K562 (cell line): ENCODE results near the gene MATK. TPM values are rescaled to one million over a fixed set of nuclear protein-coding genes. Genes with fewer than 3 reads are reported as not detected.

Experiments
- ADNP ChIP-seq: fragments of 200-800 bp; sonication (Bioruptor generic); IDR thresholded peaks from 2 replicates; pipeline ENCODE4 v1.6.1; 2016; ENCODE audit warnings: missing genetic modification characterization, missing compliant biosample characterization
- ATF2 ChIP-seq: sonication (generic); formaldehyde crosslinking; IDR thresholded peaks from 2 replicates; pipeline ENCODE4 v1.8.1; 2022; ENCODE audit warnings: missing genetic modification reagents
- CBX3 ChIP-seq, 2 experiments: IDR thresholded peaks; 1 replicate in 1 of 2; 2 replicates in 1 of 2; pipeline ENCODE4 v1.6.1; 2012; ENCODE audit warnings: inconsistent platforms in 2 of 2, low read length in 2 of 2, borderline replicate concordance in 1 of 2, control low read depth in 1 of 2
- DPF2 ChIP-seq: fragments of 450-650 bp; IDR thresholded peaks from 2 replicates; pipeline ENCODE4 v1.6.1; 2016
- HMBOX1 ChIP-seq: sonication (generic); IDR thresholded peaks from 2 replicates; pipeline ENCODE4 v1.6.1; 2016
- JUND ChIP-seq, 2 experiments: IDR thresholded peaks; 2 replicates in 1 of 2; 3 replicates in 1 of 2; pipeline ENCODE4 v1.6.1; 2011; ENCODE audit warnings: borderline replicate concordance in 2 of 2, low read depth in 2 of 2, low read length in 2 of 2, improper control_type of control experiment in 1 of 2, missing biosample characterization in 1 of 2, missing genetic modification characterization in 1 of 2, missing genetic modification reagents in 1 of 2
- KAT2B ChIP-seq: IDR thresholded peaks from one replicate; pipeline ENCODE4 v1.6.1; 2012; ENCODE audit warnings: low read depth, mild to moderate bottlenecking, control low read depth, inconsistent platforms, low read length, moderate library complexity
- MXI1 ChIP-seq: IDR thresholded peaks from 2 replicates; pipeline ENCODE4 v1.6.1; 2011; ENCODE audit warnings: low read depth, mild to moderate bottlenecking, improper control_type of control experiment, low read length
- PHB2 ChIP-seq: fragments of 450-650 bp; IDR thresholded peaks from 2 replicates; pipeline ENCODE4 v1.6.1; 2017; ENCODE audit warnings: low read depth
- SAP30 ChIP-seq: fragments of 200-600 bp; sonication (generic); IDR thresholded peaks from 2 replicates; pipeline ENCODE4 v1.6.1; 2012; ENCODE audit warnings: borderline replicate concordance, low read depth, mild to moderate bottlenecking, moderate library complexity, low read length, control low read depth, inconsistent platforms; ENCODE audit not compliant: insufficient read depth, poor library complexity, severe bottlenecking
- ZBTB40 ChIP-seq, 2 experiments: fragments of 450-650 bp in 1 of 2; sonication (generic) in 1 of 2; formaldehyde crosslinking in 1 of 2; IDR thresholded peaks; 2 replicates each; pipeline versions ENCODE4 v1.7.1 to v1.9.0; 2016 to 2022; ENCODE audit warnings: inconsistent platforms in 1 of 2, mild to moderate bottlenecking in 1 of 2, missing genetic modification reagents in 1 of 2
- ZNF436 ChIP-seq: fragments of 250-450, 450-650 bp; sonication (Bioruptor Pico); formaldehyde crosslinking; IDR thresholded peaks from 2 replicates; pipeline ENCODE4 v1.7.0; 2020; ENCODE audit warnings: mild to moderate bottlenecking
- ZNF584 ChIP-seq: fragments of 200-800 bp; sonication (Bioruptor generic); IDR thresholded peaks from 2 replicates; pipeline ENCODE4 v1.6.1; 2016; ENCODE audit warnings: low read depth, mild to moderate bottlenecking, missing genetic modification characterization, missing compliant biosample characterization
- ZZZ3 ChIP-seq: fragments of 450-650 bp; IDR thresholded peaks from 2 replicates; pipeline ENCODE4 v1.6.1; 2016; ENCODE audit warnings: antibody characterized with exemption, mild to moderate bottlenecking, moderate library complexity
- polyA plus RNA-seq, 8 experiments: library from polyadenylated mRNA; depleted of rRNA in 4 of 8; stranded (reverse) in 5 of 8; unstranded in 3 of 8; fragments of >200 nt; fragmentation: Nextera tagmentation in 2 of 8; fragmentation: Illumina TruSeq in 1 of 8; extraction: Ambion mirVana in 2 of 8; extraction: Trizol in 1 of 8; gene quantifications; 2 replicates each; pipeline versions ENCODE4 v1.2.1 to v1.2.3, GENCODE V29; 2011 to 2014; ENCODE audit warnings: inconsistent platforms in 1 of 8, missing spikeins in 1 of 8
- total RNA-seq, 7 experiments: library from RNA; depleted of rRNA in 6 of 7; stranded (reverse); fragments of >200 nt in 6 of 7; fragmentation: Illumina TruSeq in 2 of 7; extraction: Trizol in 2 of 7; gene quantifications; 2 replicates each; pipeline versions ENCODE4 v1.2.1 to v1.2.3, GENCODE V29; 2011 to 2021; ENCODE audit warnings: low replicate concordance in 1 of 7

The MATK gene
- total and polyA plus RNA-seq, 9 of the 15 experiments (the other 6 are each of a cell fraction or from before 2014, with no cell fraction given), result 0.08 to 41.5 (median 21.4) TPM

GRCh38 chr19:3785938-3786824 is at the start of gene MATK (continued):
- no peak for TF ChIP-seq PHB2
- peak; percentile 84 for TF ChIP-seq ADNP (tag)
- TF ChIP-seq MXI1, result no peak
- no peak for TF ChIP-seq ZNF584
- no peak for TF ChIP-seq ZZZ3
- no peak for TF ChIP-seq SAP30
- TF ChIP-seq ZBTB40 (IDR thresholded peaks at IDR 0.05), result no peak
- TF ChIP-seq ZBTB40 (CRISPR knock-in tag; IDR thresholded peaks at IDR 0.05), result no peak
- no peak for TF ChIP-seq ZNF436 (CRISPR knock-in tag)
- peak; percentile 30; the same call in 1 of the 2 replicates for TF ChIP-seq DPF2
- no peak for TF ChIP-seq HMBOX1
- no peak for TF ChIP-seq ATF2 (CRISPR knock-in tag)
- no peak for TF ChIP-seq JUND (IDR thresholded peaks at IDR 0.05; ENCODE audit: borderline replicate concordance, low read depth, low read length)
- TF ChIP-seq JUND (tag; IDR thresholded peaks at IDR 0.05; ENCODE audit: borderline replicate concordance, low read depth, low read length), result no peak
- TF ChIP-seq KAT2B, result no peak
- TF ChIP-seq CBX3 (IDR thresholded peaks at IDR 0.05; ENCODE audit: borderline replicate concordance in 1 of 2, low read length in 2 of 2), result peak in 1 of 2 experiments; percentile 51; a peak in 1 of 3 replicates
